Measurements from ENCODE around the gene WDR70. TPM values are rescaled to one million over a fixed set of nuclear protein-coding genes. Genes with fewer than 3 reads are reported as not detected.

Gene WDR70
- total and polyA plus RNA-seq, 4 donors, result 4.0 to 17.7 (median 14.5) TPM

DNA sequence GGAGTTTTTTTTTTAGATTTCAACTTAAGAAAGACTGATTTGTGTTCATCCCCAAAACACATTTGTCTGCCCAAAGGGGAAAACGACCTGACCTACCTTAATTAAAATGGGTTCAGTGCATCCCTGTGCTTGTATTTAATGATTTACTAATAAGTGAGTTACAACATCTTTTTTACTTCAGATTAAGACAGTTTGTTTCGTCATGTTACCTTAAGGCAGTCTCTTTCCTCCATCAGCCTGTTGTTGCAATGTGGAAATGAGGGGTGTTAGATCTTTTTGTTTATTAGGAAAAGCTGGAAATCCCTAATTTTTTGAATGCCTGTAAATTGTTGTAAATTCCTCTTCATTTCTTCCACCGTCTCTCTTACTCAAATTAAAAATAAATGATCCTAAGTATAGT is 283.2 kb downstream of the WDR70 start:
- no peak overlapping the region for H3K4me3 ChIP-seq (ENCODE audit: low read depth in 1 of 3, low read length in 3 of 3)
- peaks cover 0 to 6% (median under 1%) of the 10 kb centered on the region in 4 donors for H3K4me1 ChIP-seq (ENCODE audit: control insufficient read depth in 4 of 4, insufficient read depth in 4 of 4, low read length in 3 of 4)
- DNase-seq (ENCODE audit: low spot score), result no peak
- no peak overlapping the region for H3K27ac ChIP-seq (ENCODE audit: low read depth in 1 of 2, low read length in 2 of 2)
- no peak overlapping the region for H3K9ac ChIP-seq (ENCODE audit: low read depth in 1 of 2, low read length in 2 of 2)
- H3K36me3 ChIP-seq (ENCODE audit: control insufficient read depth in 4 of 4, insufficient read depth in 3 of 4, low read depth in 1 of 4, low read length in 3 of 4), result no peaks in the 10 kb centered on the region
- WGBS, result 47% methylated on average over 3 of the region's 3 CpGs
- TF ChIP-seq, protein P1, sequence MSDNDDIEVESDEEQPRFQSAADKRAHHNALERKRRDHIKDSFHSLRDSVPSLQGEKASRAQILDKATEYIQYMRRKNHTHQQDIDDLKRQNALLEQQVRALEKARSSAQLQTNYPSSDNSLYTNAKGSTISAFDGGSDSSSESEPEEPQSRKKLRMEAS (IDR thresholded peaks at IDR 0.05), result no peak
- peak in 1 of 2 donors; percentile 12 for TF ChIP-seq HNF4A (conservative IDR thresholded peaks at IDR 0.05)
- H3K9me3 ChIP-seq (ENCODE audit: control insufficient read depth in 4 of 4, low read length in 3 of 4), result no peaks in the 10 kb centered on the region
- no peaks in the 10 kb centered on the region for H3K27me3 ChIP-seq (ENCODE audit: control insufficient read depth in 4 of 4, insufficient read depth in 4 of 4, low read length in 3 of 4)

DNA sequence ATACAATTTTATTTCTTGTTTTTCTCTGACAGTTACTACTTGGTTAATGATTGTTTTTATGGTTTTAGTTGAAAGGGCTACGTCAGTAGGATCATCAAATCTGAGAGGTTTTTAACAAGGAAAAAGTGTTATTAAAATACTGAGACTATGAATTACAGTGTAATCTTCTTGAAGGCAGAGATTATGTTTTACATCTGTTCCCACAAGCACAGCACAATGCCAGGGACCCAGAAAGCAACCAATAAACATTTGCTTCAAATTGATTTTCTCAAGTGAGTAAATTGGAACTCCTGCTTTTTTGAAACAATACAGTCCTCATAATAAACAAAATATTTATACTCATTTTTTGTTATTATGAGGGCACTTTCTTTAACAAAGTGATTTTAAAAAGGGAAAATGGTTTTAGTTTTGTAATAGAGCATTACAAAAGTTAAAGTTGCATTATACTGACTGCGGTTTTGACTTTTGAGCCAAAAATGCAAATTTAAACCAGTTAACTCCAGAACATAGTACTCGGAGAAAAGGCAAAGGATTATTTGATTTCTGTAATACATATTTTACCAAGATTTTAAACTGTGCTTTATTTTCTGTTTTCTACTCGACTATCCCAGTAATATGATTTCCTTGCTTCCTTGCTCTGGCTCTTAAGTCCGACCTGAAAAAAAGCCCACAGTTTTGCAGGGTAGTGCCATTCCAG is 283.8 kb downstream of the WDR70 start:
- WGBS, result 82% methylated on average over 5 of the region's 5 CpGs
- no peak overlapping the region for H3K9ac ChIP-seq (ENCODE audit: low read depth in 1 of 2, low read length in 2 of 2)

DNA sequence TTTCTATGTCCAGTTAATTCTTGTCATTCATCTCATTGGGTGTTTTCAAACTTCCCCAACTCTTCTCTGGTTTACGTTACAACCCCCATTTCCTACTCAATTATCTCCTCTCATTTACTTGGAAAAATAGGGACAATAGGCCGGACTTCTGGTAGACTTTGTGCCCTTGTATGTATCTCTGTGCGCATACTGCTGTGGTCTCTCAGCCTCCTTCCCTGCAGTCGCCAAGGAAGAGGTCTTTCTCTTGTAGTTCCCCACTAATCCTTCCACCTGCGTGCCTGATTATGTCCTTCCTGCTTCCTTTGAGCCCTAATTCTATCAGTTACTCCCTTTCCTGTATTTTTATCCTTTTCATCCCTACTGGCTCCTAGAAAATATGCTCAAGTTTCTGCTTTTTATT is 284.4 kb downstream of the WDR70 start:
- Histone ChIP-seq H3K4me1 (ENCODE audit: control insufficient read depth in 4 of 4, insufficient read depth in 4 of 4, low read length in 3 of 4) (peaks cover 0 to 3% (median under 1%) of the 10 kb centered on the region in 4 donors), H3K9ac (ENCODE audit: low read depth in 1 of 2, low read length in 2 of 2) (no peak overlapping the region), H3K27ac (ENCODE audit: low read depth in 1 of 2, low read length in 2 of 2) (no peak overlapping the region), H3K27me3 (ENCODE audit: control insufficient read depth in 4 of 4, insufficient read depth in 4 of 4, low read length in 3 of 4) (no peaks in the 10 kb centered on the region), H3K9me3 (ENCODE audit: control insufficient read depth in 4 of 4, low read length in 3 of 4) (no peaks in the 10 kb centered on the region), H3K4me3 (ENCODE audit: low read depth in 1 of 3, low read length in 3 of 3) (no peak overlapping the region), H3K36me3 (ENCODE audit: control insufficient read depth in 4 of 4, insufficient read depth in 3 of 4, low read depth in 1 of 4, low read length in 3 of 4) (no peaks in the 10 kb centered on the region)
- DNase-seq (ENCODE audit: low spot score), result no peak
- WGBS, result 92% methylated on average over 5 of the region's 5 CpGs
- TF ChIP-seq RAD21 (IDR thresholded peaks at IDR 0.05) (no peak), HNF4G (IDR thresholded peaks at IDR 0.05) (no peak), FOXA1 (IDR thresholded peaks at IDR 0.05) (no peak), TAF1 (conservative IDR thresholded peaks at IDR 0.05) (no peak), JUND (IDR thresholded peaks at IDR 0.05) (no peak), NR2F2 (IDR thresholded peaks at IDR 0.05) (no peak), GABPA (IDR thresholded peaks at IDR 0.05 in 1 of 2, conservative IDR thresholded peaks at IDR 0.05 in 1 of 2) (no peak)
- TF ChIP-seq, protein P1 (IDR thresholded peaks at IDR 0.05), result no peak
- TF ChIP-seq, protein P2, sequence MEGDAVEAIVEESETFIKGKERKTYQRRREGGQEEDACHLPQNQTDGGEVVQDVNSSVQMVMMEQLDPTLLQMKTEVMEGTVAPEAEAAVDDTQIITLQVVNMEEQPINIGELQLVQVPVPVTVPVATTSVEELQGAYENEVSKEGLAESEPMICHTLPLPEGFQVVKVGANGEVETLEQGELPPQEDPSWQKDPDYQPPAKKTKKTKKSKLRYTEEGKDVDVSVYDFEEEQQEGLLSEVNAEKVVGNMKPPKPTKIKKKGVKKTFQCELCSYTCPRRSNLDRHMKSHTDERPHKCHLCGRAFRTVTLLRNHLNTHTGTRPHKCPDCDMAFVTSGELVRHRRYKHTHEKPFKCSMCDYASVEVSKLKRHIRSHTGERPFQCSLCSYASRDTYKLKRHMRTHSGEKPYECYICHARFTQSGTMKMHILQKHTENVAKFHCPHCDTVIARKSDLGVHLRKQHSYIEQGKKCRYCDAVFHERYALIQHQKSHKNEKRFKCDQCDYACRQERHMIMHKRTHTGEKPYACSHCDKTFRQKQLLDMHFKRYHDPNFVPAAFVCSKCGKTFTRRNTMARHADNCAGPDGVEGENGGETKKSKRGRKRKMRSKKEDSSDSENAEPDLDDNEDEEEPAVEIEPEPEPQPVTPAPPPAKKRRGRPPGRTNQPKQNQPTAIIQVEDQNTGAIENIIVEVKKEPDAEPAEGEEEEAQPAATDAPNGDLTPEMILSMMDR (IDR thresholded peaks at IDR 0.05; ENCODE audit: low read depth, low read length, missing input control), result no peak

More for the DNA sequence above, 283.8 kb downstream of the WDR70 start:
- Histone ChIP-seq H3K27me3 (ENCODE audit: control insufficient read depth in 4 of 4, insufficient read depth in 4 of 4, low read length in 3 of 4) (no peaks in the 10 kb centered on the region), H3K9me3 (ENCODE audit: control insufficient read depth in 4 of 4, low read length in 3 of 4) (no peaks in the 10 kb centered on the region), H3K36me3 (ENCODE audit: control insufficient read depth in 4 of 4, insufficient read depth in 3 of 4, low read depth in 1 of 4, low read length in 3 of 4) (no peaks in the 10 kb centered on the region), H3K4me1 (ENCODE audit: control insufficient read depth in 4 of 4, insufficient read depth in 4 of 4, low read length in 3 of 4) (peaks cover 0 to 6% (median under 1%) of the 10 kb centered on the region in 4 donors), H3K4me3 (ENCODE audit: low read depth in 1 of 3, low read length in 3 of 3) (no peak overlapping the region), H3K27ac (ENCODE audit: low read depth in 1 of 2, low read length in 2 of 2) (no peak overlapping the region)
- TF ChIP-seq GABPA (IDR thresholded peaks at IDR 0.05 in 1 of 2, conservative IDR thresholded peaks at IDR 0.05 in 1 of 2) (no peak), HNF4A (conservative IDR thresholded peaks at IDR 0.05) (no peak), TAF1 (conservative IDR thresholded peaks at IDR 0.05) (no peak)
- TF ChIP-seq, protein P2 (IDR thresholded peaks at IDR 0.05; ENCODE audit: low read depth, low read length, missing input control), result no peak
- TF ChIP-seq, protein P3, sequence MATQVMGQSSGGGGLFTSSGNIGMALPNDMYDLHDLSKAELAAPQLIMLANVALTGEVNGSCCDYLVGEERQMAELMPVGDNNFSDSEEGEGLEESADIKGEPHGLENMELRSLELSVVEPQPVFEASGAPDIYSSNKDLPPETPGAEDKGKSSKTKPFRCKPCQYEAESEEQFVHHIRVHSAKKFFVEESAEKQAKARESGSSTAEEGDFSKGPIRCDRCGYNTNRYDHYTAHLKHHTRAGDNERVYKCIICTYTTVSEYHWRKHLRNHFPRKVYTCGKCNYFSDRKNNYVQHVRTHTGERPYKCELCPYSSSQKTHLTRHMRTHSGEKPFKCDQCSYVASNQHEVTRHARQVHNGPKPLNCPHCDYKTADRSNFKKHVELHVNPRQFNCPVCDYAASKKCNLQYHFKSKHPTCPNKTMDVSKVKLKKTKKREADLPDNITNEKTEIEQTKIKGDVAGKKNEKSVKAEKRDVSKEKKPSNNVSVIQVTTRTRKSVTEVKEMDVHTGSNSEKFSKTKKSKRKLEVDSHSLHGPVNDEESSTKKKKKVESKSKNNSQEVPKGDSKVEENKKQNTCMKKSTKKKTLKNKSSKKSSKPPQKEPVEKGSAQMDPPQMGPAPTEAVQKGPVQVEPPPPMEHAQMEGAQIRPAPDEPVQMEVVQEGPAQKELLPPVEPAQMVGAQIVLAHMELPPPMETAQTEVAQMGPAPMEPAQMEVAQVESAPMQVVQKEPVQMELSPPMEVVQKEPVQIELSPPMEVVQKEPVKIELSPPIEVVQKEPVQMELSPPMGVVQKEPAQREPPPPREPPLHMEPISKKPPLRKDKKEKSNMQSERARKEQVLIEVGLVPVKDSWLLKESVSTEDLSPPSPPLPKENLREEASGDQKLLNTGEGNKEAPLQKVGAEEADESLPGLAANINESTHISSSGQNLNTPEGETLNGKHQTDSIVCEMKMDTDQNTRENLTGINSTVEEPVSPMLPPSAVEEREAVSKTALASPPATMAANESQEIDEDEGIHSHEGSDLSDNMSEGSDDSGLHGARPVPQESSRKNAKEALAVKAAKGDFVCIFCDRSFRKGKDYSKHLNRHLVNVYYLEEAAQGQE (IDR thresholded peaks at IDR 0.05), result no peak
- no peak for DNase-seq (ENCODE audit: low spot score)

All from liver (tissue), 9 donors.